Measurements from ENCODE around the gene CNIH3. TPM values are rescaled to one million over a fixed set of nuclear protein-coding genes. Genes with fewer than 3 reads are reported as not detected.

CNIH3 gene
- total RNA-seq, 1 donor: 3.6 TPM

GRCh38 chr1:224662870-224663269 is 46.8 kb downstream of the CNIH3 start:
- Histone ChIP-seq H3K27me3 (ENCODE audit: insufficient read depth, low read length) (no peaks in the 10 kb centered on the region), H3K4me2 (ENCODE audit: insufficient read depth, low read length) (no peak overlapping the region), H3K9me3 (ENCODE audit: low read depth, low read length) (no peaks in the 10 kb centered on the region), H2AFZ (ENCODE audit: low read length) (no peak overlapping the region), H3K4me1 (ENCODE audit: insufficient read depth, low read length) (no peaks in the 10 kb centered on the region), H3K4me3 (ENCODE audit: insufficient read depth, low read length) (no peak overlapping the region), H4K20me1 (ENCODE audit: insufficient read depth, low read length) (no peaks in the 10 kb centered on the region), H3K27ac (ENCODE audit: low read depth, low read length) (no peak overlapping the region), H3K79me2 (ENCODE audit: insufficient read depth, low read length) (no peaks in the 10 kb centered on the region), H3K36me3 (ENCODE audit: insufficient read depth, low read length) (no peaks in the 10 kb centered on the region)
- TF ChIP-seq CTCF (IDR thresholded peaks at IDR 0.05; ENCODE audit: extremely low read depth, low read depth, low read length): no peak
- DNase-seq (ENCODE audit: insufficient read length, low spot score, missing footprints): no peak

- TF ChIP-seq CTCF (IDR thresholded peaks at IDR 0.05; ENCODE audit: extremely low read depth, low read depth, low read length): no peak
- Histone ChIP-seq H2AFZ (ENCODE audit: low read length) (no peak overlapping the region), H3K9me3 (ENCODE audit: low read depth, low read length) (no peaks in the 10 kb centered on the region), H4K20me1 (ENCODE audit: insufficient read depth, low read length) (no peaks in the 10 kb centered on the region), H3K4me3 (ENCODE audit: insufficient read depth, low read length) (no peak overlapping the region), H3K79me2 (ENCODE audit: insufficient read depth, low read length) (no peaks in the 10 kb centered on the region), H3K4me1 (ENCODE audit: insufficient read depth, low read length) (no peaks in the 10 kb centered on the region), H3K36me3 (ENCODE audit: insufficient read depth, low read length) (no peaks in the 10 kb centered on the region), H3K27ac (ENCODE audit: low read depth, low read length) (no peak overlapping the region), H3K27me3 (ENCODE audit: insufficient read depth, low read length) (no peaks in the 10 kb centered on the region), H3K4me2 (ENCODE audit: insufficient read depth, low read length) (no peak overlapping the region)
- no peak for DNase-seq (ENCODE audit: insufficient read length, low spot score, missing footprints)
These were observed 48.9 kb downstream of the CNIH3 start for GRCh38 chr1:224665016-224665415.

GRCh38 chr1:224666078-224666477 is 50.0 kb downstream of the CNIH3 start:
- no peaks in the 10 kb centered on the region for H3K79me2 ChIP-seq (ENCODE audit: insufficient read depth, low read length)
- H3K9me3 ChIP-seq (ENCODE audit: low read depth, low read length): no peaks in the 10 kb centered on the region
- no peaks in the 10 kb centered on the region for H3K4me1 ChIP-seq (ENCODE audit: insufficient read depth, low read length)
- H3K27ac ChIP-seq (ENCODE audit: low read depth, low read length): no peak overlapping the region
- H3K4me2 ChIP-seq (ENCODE audit: insufficient read depth, low read length): no peak overlapping the region
- H3K4me3 ChIP-seq (ENCODE audit: insufficient read depth, low read length): no peak overlapping the region
- no peaks in the 10 kb centered on the region for H4K20me1 ChIP-seq (ENCODE audit: insufficient read depth, low read length)
- no peaks in the 10 kb centered on the region for H3K27me3 ChIP-seq (ENCODE audit: insufficient read depth, low read length)
- no peak for DNase-seq (ENCODE audit: insufficient read length, low spot score, missing footprints)
- no peaks in the 10 kb centered on the region for H3K36me3 ChIP-seq (ENCODE audit: insufficient read depth, low read length)
- no peak for TF ChIP-seq CTCF (IDR thresholded peaks at IDR 0.05; ENCODE audit: extremely low read depth, low read depth, low read length)
- no peak overlapping the region for H2AFZ ChIP-seq (ENCODE audit: low read length)

GRCh38 chr1:224666913-224667312 is 50.8 kb downstream of the CNIH3 start:
- H3K4me1 ChIP-seq (ENCODE audit: insufficient read depth, low read length): no peaks in the 10 kb centered on the region
- no peak for TF ChIP-seq CTCF (IDR thresholded peaks at IDR 0.05; ENCODE audit: extremely low read depth, low read depth, low read length)
- H3K79me2 ChIP-seq (ENCODE audit: insufficient read depth, low read length): no peaks in the 10 kb centered on the region
- H3K9me3 ChIP-seq (ENCODE audit: low read depth, low read length): no peaks in the 10 kb centered on the region
- no peak overlapping the region for H3K27ac ChIP-seq (ENCODE audit: low read depth, low read length)
- no peak for DNase-seq (ENCODE audit: insufficient read length, low spot score, missing footprints)
- H2AFZ ChIP-seq (ENCODE audit: low read length): no peak overlapping the region
- no peak overlapping the region for H3K4me3 ChIP-seq (ENCODE audit: insufficient read depth, low read length)
- H3K36me3 ChIP-seq (ENCODE audit: insufficient read depth, low read length): no peaks in the 10 kb centered on the region
- H4K20me1 ChIP-seq (ENCODE audit: insufficient read depth, low read length): no peaks in the 10 kb centered on the region
- H3K4me2 ChIP-seq (ENCODE audit: insufficient read depth, low read length): no peak overlapping the region
- no peaks in the 10 kb centered on the region for H3K27me3 ChIP-seq (ENCODE audit: insufficient read depth, low read length)
